ENCODE data around the gene RALGPS2.
A peak's percentile ranks its signal among the peaks of the same experiment; 100 is the strongest.
"Not testable (repeated sequence)": the region's sequence is repeated elsewhere in the genome, so short reads cannot be mapped to it uniquely, and the experiment has no call there.

Gene RALGPS2

GRCh38 chr1:178948676-178949075 lies 223.6 kb downstream of the RALGPS2 start:
- DNase-seq (ENCODE audit: low read depth): no peak
- no peak overlapping the region for H3K4me3 ChIP-seq (ENCODE audit: low read depth, low read length)
- no peak for TF ChIP-seq CTCF (conservative IDR thresholded peaks at IDR 0.05; ENCODE audit: low read depth, low read length)

- H3K4me3 ChIP-seq (ENCODE audit: low read depth, low read length); DNase-seq (ENCODE audit: low read depth): not testable (repeated sequence)
Measured at GRCh38 chr1:178949866-178950265, 224.8 kb downstream of the RALGPS2 start.

- TF ChIP-seq CTCF (conservative IDR thresholded peaks at IDR 0.05; ENCODE audit: low read depth, low read length): no peak
- DNase-seq (ENCODE audit: low read depth): no peak
- no peak overlapping the region for H3K4me3 ChIP-seq (ENCODE audit: low read depth, low read length)
Measured at GRCh38 chr1:178951600-178951999, 226.6 kb downstream of the RALGPS2 start.

GRCh38 chr1:178953034-178953433 lies 228.0 kb downstream of the RALGPS2 start:
- H3K4me3 ChIP-seq (ENCODE audit: low read depth, low read length): no peak overlapping the region
- TF ChIP-seq CTCF (conservative IDR thresholded peaks at IDR 0.05; ENCODE audit: low read depth, low read length): no peak
- peak; percentile 56 for DNase-seq (ENCODE audit: low read depth)

- no peak for DNase-seq (ENCODE audit: low read depth)
- H3K4me3 ChIP-seq (ENCODE audit: low read depth, low read length): no peak overlapping the region
- TF ChIP-seq CTCF (conservative IDR thresholded peaks at IDR 0.05; ENCODE audit: low read depth, low read length): no peak
Measured at GRCh38 chr1:178953538-178954324, 228.7 kb downstream of the RALGPS2 start.

GRCh38 chr1:178954325-178954690 lies 229.3 kb downstream of the RALGPS2 start:
- no peak overlapping the region for H3K4me3 ChIP-seq (ENCODE audit: low read depth, low read length)
- TF ChIP-seq CTCF (conservative IDR thresholded peaks at IDR 0.05; ENCODE audit: low read depth, low read length): no peak
- no peak for DNase-seq (ENCODE audit: low read depth)

GRCh38 chr1:178954937-178955336 lies 229.9 kb downstream of the RALGPS2 start:
- TF ChIP-seq CTCF (conservative IDR thresholded peaks at IDR 0.05; ENCODE audit: low read depth, low read length): no peak
- no peak for DNase-seq (ENCODE audit: low read depth)
- no peak overlapping the region for H3K4me3 ChIP-seq (ENCODE audit: low read depth, low read length)

Measured in choroid plexus epithelial cell (primary cell).